AML-193 (cell line): ENCODE data around the gene THAP4.

Source experiments
- DNase-seq, 2 experiments: peaks; one replicate each; lab custom pipeline; 2025; lab: John Stamatoyannopoulos, UW

THAP4 gene

GRCh38 chr2:241563571-241563980 is 73.4 kb downstream of the THAP4 start:
- no peak for DNase-seq

DNA sequence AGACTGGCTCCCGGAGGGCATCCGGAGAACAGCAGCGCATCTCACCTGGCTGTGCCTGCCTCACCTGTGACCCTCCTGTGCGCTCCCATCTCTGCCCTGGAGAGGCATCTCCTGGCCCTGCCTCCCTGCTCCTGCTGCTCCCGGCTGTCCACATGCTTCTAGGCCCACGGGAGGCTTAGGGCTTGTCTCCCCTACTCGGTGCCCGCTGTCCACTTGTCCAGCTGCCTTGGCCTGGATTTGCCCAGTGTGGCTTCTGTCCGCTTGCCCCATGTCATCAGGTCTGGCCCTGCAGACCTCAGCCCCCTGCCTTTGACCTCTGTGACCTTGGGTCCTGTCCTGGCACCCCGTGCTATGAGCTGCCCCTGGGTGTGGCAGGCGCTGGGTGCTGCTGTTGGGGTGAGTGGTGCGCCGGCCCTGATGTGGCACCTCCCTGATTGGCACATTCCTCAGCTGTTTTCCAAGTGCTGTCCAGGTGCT is 73.9 kb downstream of the THAP4 start:
- no peak for DNase-seq

DNA sequence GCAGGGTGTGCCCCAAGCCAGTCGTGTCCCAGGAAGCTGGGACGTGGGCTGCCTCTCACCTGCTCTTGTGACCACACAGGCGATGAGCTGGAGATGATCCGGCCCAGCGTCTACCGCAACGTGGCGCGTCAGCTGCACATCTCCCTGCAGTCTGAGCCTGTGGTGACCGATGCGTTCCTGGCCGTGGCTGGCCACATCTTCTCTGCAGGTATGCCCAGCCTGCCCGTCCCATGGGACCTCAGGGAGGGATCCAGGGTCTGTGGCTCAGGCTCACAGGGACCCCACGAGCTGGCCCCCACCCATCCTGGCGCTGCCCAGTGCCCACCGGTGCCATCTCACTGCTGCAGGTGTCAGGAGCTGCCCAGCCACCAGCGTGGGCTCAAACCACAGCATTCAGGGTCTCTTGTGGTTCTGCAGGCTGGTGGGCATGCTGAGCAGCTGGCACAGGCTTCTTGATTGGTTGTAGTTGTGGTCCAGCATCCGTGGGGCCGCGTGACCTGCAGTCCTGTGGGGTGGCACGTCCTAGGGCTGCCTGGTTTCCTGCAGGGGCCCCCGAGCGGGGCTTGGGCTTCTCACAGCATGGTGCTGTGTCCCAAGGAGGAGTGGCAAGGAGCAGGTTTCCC is 74.6 kb downstream of the THAP4 start:
- no peak for DNase-seq

GRCh38 chr2:241561832-241562231 is 75.1 kb downstream of the THAP4 start:
- DNase-seq: no peak

- DNase-seq: no peak
Measured at GRCh38 chr2:241560883-241561474, 76.0 kb downstream of the THAP4 start.

- DNase-seq: no peak
Measured at GRCh38 chr2:241560162-241560882, 76.6 kb downstream of the THAP4 start.

- no peak for DNase-seq
Measured at GRCh38 chr2:241559323-241560161, 77.4 kb downstream of the THAP4 start.

DNA sequence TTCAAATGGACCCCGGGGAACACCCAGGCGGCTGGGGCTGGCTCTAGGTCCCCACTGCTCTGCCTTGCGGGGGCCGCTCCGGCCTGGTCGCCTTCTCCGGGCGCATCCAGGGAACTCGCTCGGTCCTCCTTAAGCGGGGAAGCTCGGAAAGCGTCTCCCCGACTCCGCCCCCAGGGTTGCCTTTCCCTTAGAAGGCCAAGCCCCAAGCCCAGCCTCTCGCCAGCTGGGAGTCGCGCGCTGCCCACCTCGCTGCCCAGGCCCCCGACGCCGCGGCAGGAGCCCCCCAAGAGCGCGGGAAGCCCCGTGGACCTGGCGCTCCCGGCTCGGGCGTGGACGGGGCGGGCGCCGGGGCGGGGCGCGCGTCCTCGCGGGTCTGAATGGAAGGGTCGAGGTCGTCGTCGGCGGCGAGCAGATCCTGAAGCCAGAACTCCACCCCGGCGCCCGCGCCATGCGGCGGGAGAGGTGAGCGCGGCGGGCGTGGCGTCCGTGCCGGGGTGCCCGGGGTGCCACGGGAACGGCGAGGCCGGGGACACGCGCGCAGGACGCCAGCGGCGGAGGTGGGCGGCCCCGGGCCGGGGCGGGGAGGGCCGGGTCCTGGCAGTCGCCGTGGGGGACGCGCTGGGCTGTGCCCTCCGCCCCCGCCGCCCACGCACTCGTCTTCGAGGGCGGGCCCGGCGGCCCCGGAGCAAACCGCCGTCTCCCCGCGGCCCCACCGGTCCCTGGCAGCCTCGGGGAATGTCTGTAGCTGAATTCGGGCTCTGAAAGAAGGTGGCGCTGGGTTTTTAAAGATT is 78.2 kb downstream of the THAP4 start, which contains the start of gene BOK:
BOK (plus strand) TSS at position 214 of the 791 bp plus-strand sequence. CDS start 739 bp downstream, outside the sequence.
- no peak for DNase-seq

DNA sequence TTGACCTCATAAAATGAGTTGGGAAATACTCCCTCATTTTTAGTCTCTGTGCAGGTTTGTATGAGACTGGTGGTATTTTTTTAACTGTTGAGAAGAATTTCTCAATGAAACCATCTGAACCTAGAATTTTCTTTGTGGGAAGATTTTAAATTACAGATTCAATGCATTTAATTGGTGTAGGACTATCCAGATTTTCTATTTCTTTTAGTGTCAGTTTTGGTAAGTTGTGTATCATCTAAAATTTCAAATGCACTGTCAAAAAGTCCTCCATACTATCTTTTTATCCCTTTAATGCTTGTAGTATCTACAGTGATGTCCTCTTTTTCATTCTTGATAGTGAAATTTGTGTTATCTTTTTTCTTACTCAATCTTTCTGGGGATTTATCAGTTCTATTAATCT is 80.2 kb downstream of the THAP4 start:
- DNase-seq: no peak

DNA sequence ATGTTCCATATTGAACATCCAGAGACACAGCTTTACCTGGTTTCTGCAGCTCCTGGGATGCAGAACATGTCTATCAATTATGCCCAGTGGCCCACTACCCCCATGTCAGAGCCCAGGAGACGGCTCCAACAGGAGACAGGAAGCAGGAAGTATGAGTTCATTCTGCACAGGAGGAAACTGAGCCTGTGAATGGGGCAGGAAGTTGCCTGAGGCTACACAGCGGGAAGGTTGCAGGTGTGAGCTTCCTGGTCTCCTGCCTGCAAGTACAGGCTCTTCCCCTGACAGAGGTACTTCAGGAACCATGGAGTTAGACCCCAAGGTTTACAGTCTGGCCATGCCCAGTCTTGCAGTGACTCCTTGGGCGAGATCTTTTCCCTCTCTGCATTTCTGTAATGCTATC is 81.2 kb downstream of the THAP4 start:
- DNase-seq: no peak

DNA sequence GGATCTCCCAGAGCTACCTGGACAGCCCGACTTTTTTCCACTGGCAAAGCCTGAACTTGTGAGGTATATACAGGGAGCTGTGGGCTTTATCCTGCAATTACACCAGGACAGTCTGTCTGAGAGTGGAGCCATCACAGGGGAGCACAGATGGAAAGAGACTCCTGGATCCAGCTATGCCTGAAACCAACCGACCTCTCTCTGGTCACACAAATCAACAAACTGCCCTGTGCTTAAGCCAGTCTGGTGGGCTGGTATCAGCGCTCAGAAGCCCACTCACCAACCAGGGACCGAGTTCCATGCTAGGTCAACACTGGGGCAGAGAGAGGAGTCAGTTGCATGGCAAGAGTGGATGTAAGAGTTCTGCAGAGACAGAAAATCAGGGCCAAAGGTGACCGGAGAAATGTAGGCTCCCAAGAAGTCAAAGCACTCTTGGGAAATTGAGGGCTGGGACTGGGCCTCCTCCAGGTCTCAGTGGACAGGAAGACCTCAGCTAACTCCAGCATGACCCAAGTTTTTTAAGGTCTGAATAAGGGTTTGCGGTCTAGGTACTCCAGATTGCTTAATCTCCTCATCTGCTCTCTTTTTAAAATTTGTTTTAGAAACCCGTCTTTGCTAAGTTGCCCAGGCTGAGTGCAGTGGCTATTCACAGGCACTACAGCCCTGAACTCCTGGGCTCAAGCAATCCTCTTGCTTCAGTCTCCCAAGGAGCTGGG is 82.2 kb downstream of the THAP4 start:
- DNase-seq: no peak

- no peak for DNase-seq
Measured at GRCh38 chr2:241553981-241554380, 83.0 kb downstream of the THAP4 start.

GRCh38 chr2:241553512-241553830 is 83.5 kb downstream of the THAP4 start:
- DNase-seq: no peak

- DNase-seq: no peak
Measured at GRCh38 chr2:241551998-241552737, 84.8 kb downstream of the THAP4 start.

DNA sequence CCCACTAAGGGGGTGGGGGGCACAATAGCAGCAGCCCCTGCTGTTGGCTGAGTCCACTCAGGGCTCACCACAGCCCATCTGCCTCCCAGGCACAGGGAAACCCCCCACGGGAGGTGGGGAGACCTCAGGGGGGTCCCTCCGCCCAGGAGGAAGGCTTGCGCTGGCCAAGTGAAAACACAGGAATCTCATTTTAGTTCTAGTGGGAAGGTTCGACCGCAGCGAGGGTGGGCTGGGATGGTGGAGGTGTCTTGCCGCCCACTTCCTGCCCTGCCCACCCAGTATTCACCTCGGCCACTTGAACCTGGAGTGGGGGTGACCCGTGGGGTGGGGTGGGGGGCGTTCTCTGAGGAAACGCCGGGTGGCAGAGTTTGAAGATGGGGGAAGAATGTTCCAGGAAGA is 85.4 kb downstream of the THAP4 start:
- no peak for DNase-seq

- no peak for DNase-seq
Measured at GRCh38 chr2:241550616-241551580, 86.1 kb downstream of the THAP4 start.

- no peak for DNase-seq
Measured at GRCh38 chr2:241548451-241548835, 88.5 kb downstream of the THAP4 start.

GRCh38 chr2:241547781-241548450 is 89.0 kb downstream of the THAP4 start:
- DNase-seq: no peak
